Epithelial cell of proximal tubule (primary cell): ENCODE data around the gene PPP2R5E. TPM values are rescaled to one million over a fixed set of nuclear protein-coding genes. Genes with fewer than 3 reads are reported as not detected.

Experiments used
- DNase-seq: peaks from one replicate; pipeline ENCODE4 v3.0.0-alpha.2; 2011; ENCODE audit warnings: low read depth
- H3K4me3 ChIP-seq: 2 replicates; pipeline ENCODE4 v1.5.1; 2011; ENCODE audit warnings: low read depth, mild to moderate bottlenecking, low read length
- CTCF ChIP-seq: conservative IDR thresholded peaks from 2 replicates; pipeline ENCODE4 v1.5.1; 2012; ENCODE audit warnings: low read depth, mild to moderate bottlenecking, low read length
- total RNA-seq: library from RNA; depleted of rRNA; stranded (reverse); fragments of >200 nt; gene quantifications from 2 replicates; pipeline ENCODE4 v1.2.3, GENCODE V29; 2015

PPP2R5E gene
- total RNA-seq, 1 donor from 2014 or later: 13.3 TPM

GRCh38 chr14:63322897-63323573 is 220.1 kb downstream of the PPP2R5E start:
- no peak for DNase-seq
- no peak overlapping the region for H3K4me3 ChIP-seq
- no peak for TF ChIP-seq CTCF

GRCh38 chr14:63322472-63322871 is 220.7 kb downstream of the PPP2R5E start:
- no peak overlapping the region for H3K4me3 ChIP-seq
- DNase-seq: no peak
- TF ChIP-seq CTCF: no peak

Other genes starting within 250 kb of the PPP2R5E start
- gene GPHB5, start 224.4 kb downstream of the PPP2R5E start, total RNA-seq: not detected in 2 replicates
- 7.7 and 8.9 TPM in 2 replicates for gene WDR89, start 98.5 kb upstream of the PPP2R5E start, total RNA-seq
- gene SGPP1, start 184.7 kb upstream of the PPP2R5E start, total RNA-seq: 18.2 and 18.9 TPM in 2 replicates